SJCRH30 (cell line): ENCODE data around the gene CLASP1. TPM values are rescaled to one million over a fixed set of nuclear protein-coding genes. Genes with fewer than 3 reads are reported as not detected.
"Not testable (repeated sequence)": the region's sequence is repeated elsewhere in the genome, so short reads cannot be mapped to it uniquely, and the experiment has no call there.

Experiments used
- DNase-seq, 2 experiments: peaks; one replicate each; pipeline ENCODE4 v3.0.0-alpha.2; 2015 to 2020
- H3K27ac ChIP-seq: fragments of 250-450 bp; sonication (Bioruptor Pico); 2 replicates; pipeline ENCODE4 v1.5.1; 2020; ENCODE audit warnings: mild to moderate bottlenecking, moderate library complexity
- H3K27me3 ChIP-seq: fragments of 250-450 bp; sonication (Bioruptor Pico); 2 replicates; pipeline ENCODE4 v1.5.1; 2020; ENCODE audit warnings: mild to moderate bottlenecking, moderate library complexity
- H3K36me3 ChIP-seq: fragments of 250-450 bp; sonication (Bioruptor Pico); 2 replicates; pipeline ENCODE4 v1.5.1; 2020; ENCODE audit warnings: mild to moderate bottlenecking, moderate library complexity
- H3K4me1 ChIP-seq: fragments of 250-450 bp; sonication (Bioruptor Pico); 2 replicates; pipeline ENCODE4 v1.5.1; 2020; ENCODE audit warnings: mild to moderate bottlenecking, moderate library complexity
- H3K4me3 ChIP-seq: fragments of 250-450 bp; sonication (Bioruptor Pico); 2 replicates; pipeline ENCODE4 v1.5.1; 2020; ENCODE audit warnings: mild to moderate bottlenecking, moderate library complexity
- H3K9me3 ChIP-seq: fragments of 250-450 bp; sonication (Bioruptor Pico); replicated peaks from 2 replicates; pipeline ENCODE4 v1.5.1; 2020; ENCODE audit warnings: mild to moderate bottlenecking, moderate library complexity
- total RNA-seq: library from RNA; depleted of rRNA; stranded (reverse); fragments of >200 nt; shearing (Covaris generic); gene quantifications from 2 replicates; pipeline ENCODE4 v1.2.3, GENCODE V29; 2014

CLASP1 gene
- total RNA-seq, 1 experiment from 2014 or later: 53.8 TPM

DNA sequence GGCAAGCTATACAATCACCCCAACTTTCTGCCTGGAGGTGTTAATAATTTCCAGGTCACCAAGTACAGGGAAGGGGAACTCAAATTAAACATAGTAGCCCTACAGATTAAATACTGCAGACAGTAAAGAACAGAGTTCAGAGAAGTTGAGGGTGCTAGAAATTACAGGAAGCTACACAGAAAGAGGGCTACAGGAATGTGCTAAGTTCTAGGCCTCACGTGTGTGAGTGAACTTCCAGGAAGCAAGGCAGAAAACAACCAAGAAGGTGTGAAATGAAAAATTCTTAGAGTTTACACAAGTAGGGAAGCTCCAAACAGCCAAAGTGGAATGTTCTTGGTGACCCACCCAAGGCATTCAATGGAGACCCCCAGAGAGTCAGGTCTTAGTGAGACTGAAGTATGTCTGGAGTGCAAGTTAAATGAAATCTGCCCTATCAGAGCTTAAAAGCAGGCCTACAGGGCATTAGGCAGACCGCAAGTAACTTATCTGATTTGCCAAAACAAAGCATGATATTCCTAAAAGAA lies 176.7 kb downstream of the CLASP1 start:
- H3K27ac ChIP-seq: peak overlapping the region; percentile 8; the same call in 1 of the 2 replicates

GRCh38 chr2:121471532-121472469 lies 177.5 kb downstream of the CLASP1 start:
- DNase-seq: no peak
- no peak overlapping the region for H3K4me3 ChIP-seq
- peak overlapping the region; percentile 8; the same call in 1 of the 2 replicates for H3K27ac ChIP-seq
- H3K27me3 ChIP-seq: no peaks in the 10 kb centered on the region
- peaks cover 29% of the 10 kb centered on the region for H3K36me3 ChIP-seq
- 0 out of 2 replicates have a peak, but pooled peaks cover 4% of the 10 kb centered on the region for H3K9me3 ChIP-seq
- H3K4me1 ChIP-seq: peaks cover 13% of the 10 kb centered on the region; the same call in 1 of the 2 replicates

More for the DNA sequence above, 176.7 kb downstream of the CLASP1 start:
- Histone ChIP-seq H3K36me3 (peaks cover 22% of the 10 kb centered on the region), H3K4me1 (peaks cover 13% of the 10 kb centered on the region; the same call in 1 of the 2 replicates), H3K27me3 (no peaks in the 10 kb centered on the region), H3K9me3 (0 out of 2 replicates have a peak, but pooled peaks cover 4% of the 10 kb centered on the region), H3K4me3 (no peak overlapping the region)
- DNase-seq: no peak

DNA sequence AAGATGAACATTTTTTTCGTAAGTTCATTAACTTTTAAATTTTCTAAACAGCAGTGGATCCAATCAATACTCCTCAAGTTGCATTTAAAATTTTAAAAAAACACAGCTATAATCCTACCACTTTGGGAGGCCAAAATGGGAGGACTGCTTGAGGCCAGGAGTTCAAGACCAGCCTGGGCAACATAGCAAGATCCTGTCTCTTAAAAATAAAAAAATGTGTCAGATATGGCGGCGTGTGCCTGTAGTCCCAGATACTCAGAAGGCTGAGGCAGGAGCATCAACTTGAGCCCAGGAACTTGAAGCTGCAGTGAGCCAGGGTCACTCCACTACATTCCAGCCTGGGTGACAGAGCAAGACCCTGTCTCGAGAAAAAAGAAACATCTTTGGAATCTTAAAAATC lies 178.3 kb downstream of the CLASP1 start:
- DNase-seq: no peak
- Histone ChIP-seq H3K4me3 (no peak overlapping the region), H3K36me3 (peaks cover 37% of the 10 kb centered on the region), H3K27me3 (no peaks in the 10 kb centered on the region), H3K9me3 (0 out of 2 replicates have a peak, but pooled peaks cover 4% of the 10 kb centered on the region), H3K4me1 (peaks cover 13% of the 10 kb centered on the region; the same call in 1 of the 2 replicates), H3K27ac (no peak overlapping the region)

GRCh38 chr2:121469356-121469755 lies 179.9 kb downstream of the CLASP1 start:
- no peak for DNase-seq
- no peak overlapping the region for H3K27ac ChIP-seq
- peaks cover 41% of the 10 kb centered on the region for H3K36me3 ChIP-seq
- no peak overlapping the region for H3K4me3 ChIP-seq
- 0 out of 2 replicates have a peak, but pooled peaks cover 4% of the 10 kb centered on the region for H3K9me3 ChIP-seq
- peaks cover 13% of the 10 kb centered on the region; the same call in 1 of the 2 replicates for H3K4me1 ChIP-seq
- H3K27me3 ChIP-seq: no peaks in the 10 kb centered on the region

DNA sequence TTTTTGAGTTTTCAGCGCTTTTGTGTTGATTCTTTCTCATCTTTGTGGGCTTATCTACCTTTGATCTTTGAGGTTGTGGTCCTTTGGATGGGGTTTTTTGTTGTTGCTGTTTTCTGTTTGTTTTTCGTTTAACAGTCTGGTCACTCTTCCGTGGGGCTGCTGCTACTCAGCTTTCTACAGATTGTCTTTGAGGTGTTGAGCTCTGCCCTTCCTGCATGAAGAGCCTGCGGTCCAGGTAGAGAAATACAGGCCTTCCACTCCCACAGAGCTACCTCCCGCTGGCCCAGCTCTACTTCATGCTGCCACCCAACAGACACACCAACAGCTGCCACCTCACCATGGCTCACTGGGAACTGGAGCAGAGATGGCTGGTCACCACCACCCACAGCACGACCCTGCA lies 180.3 kb downstream of the CLASP1 start:
- no peak for DNase-seq

GRCh38 chr2:121459291-121459690 lies 190.0 kb downstream of the CLASP1 start:
- H3K4me3 ChIP-seq: no peak overlapping the region
- H3K9me3 ChIP-seq: no peaks in the 10 kb centered on the region
- no peak for DNase-seq
- H3K4me1 ChIP-seq: no peaks in the 10 kb centered on the region
- H3K36me3 ChIP-seq: peaks cover 39% of the 10 kb centered on the region
- H3K27ac ChIP-seq: no peak overlapping the region
- no peaks in the 10 kb centered on the region for H3K27me3 ChIP-seq

More for the DNA sequence above, 180.3 kb downstream of the CLASP1 start:
- no peak overlapping the region for H3K27ac ChIP-seq
- H3K9me3 ChIP-seq: 0 out of 2 replicates have a peak, but pooled peaks cover 4% of the 10 kb centered on the region
- no peak overlapping the region for H3K4me3 ChIP-seq
- peaks cover 13% of the 10 kb centered on the region; the same call in 1 of the 2 replicates for H3K4me1 ChIP-seq
- peaks cover 41% of the 10 kb centered on the region for H3K36me3 ChIP-seq
- no peaks in the 10 kb centered on the region for H3K27me3 ChIP-seq

DNA sequence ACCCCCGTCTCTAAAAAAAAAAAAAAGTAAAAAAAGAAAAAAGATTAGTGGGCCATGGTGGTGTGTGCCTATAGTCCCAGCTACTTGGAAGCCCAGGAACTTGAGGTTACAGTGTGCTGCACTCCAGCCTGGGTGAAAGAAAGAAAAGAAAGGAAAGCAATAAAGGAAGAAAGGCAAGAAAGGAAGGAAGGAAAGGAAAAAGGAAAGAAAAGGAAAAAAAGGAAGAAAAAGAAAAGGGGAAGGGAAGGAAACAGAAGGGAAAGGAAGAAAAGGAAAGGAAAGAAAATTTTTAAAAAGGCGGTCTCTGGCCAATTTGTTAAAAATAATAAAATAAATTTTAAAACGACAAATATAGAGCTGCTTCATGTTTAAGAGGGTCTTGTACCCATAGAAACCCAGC lies 192.9 kb downstream of the CLASP1 start:
- no peak overlapping the region for H3K27ac ChIP-seq
- peaks cover 31% of the 10 kb centered on the region for H3K36me3 ChIP-seq
- H3K9me3 ChIP-seq: no peaks in the 10 kb centered on the region
- no peaks in the 10 kb centered on the region for H3K4me1 ChIP-seq
- no peak overlapping the region for H3K4me3 ChIP-seq
- H3K27me3 ChIP-seq: no peaks in the 10 kb centered on the region
- DNase-seq: no peak

DNA sequence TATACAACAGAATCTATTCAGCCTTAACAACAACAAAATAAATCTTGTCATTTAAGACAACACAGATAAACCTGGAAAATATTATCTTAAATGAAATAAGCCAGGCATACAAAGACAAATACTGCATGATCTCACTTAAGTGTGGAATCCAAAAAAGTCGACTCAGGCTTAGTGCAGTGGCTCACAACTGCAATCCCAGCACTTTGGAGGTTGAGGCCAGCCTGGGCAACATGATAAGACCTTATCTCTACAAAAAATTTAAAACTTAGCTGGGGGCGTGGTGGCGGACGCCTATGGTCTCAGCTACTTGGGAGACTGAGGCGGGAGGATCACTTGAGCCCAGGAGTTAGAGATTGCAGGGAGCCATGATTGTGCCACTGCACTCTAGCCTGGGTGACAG lies 193.8 kb downstream of the CLASP1 start:
- no peaks in the 10 kb centered on the region for H3K4me1 ChIP-seq
- no peak for DNase-seq
- no peaks in the 10 kb centered on the region for H3K27me3 ChIP-seq
- H3K27ac ChIP-seq: no peak overlapping the region
- H3K9me3 ChIP-seq: no peaks in the 10 kb centered on the region
- peaks cover 37% of the 10 kb centered on the region for H3K36me3 ChIP-seq
- H3K4me3 ChIP-seq: no peak overlapping the region

DNA sequence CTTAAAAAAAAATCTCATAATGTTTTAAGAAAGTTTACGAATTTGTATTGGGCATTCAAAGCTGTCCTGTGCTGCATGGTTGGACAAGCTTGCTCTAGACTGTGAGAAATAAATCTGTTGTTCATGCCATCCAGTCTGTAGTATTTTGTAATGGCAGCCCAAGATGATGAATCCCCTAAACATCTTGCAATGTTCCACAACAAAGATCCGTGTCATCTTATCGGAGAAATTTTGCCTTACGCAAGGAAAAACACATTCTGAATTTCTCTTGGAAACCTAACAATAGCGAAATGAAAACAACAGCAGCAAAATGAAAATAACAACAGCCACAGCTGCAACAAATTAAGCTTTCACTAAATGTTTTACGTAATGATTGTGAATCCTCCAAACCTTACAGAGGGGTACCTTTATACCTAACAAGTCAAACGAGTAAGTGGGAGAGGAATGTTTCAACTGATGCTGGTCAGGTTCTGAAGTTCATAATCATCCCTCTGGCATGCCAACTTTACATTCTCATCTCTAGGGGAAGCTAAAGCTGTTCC lies 194.6 kb downstream of the CLASP1 start:
- Histone ChIP-seq H3K27ac (no peak overlapping the region), H3K9me3 (no peaks in the 10 kb centered on the region), H3K36me3 (peaks cover 43% of the 10 kb centered on the region), H3K4me3 (no peak overlapping the region), H3K4me1 (no peaks in the 10 kb centered on the region), H3K27me3 (no peaks in the 10 kb centered on the region)
- DNase-seq: no peak

GRCh38 chr2:121451398-121451797 lies 197.9 kb downstream of the CLASP1 start:
- Histone ChIP-seq H3K4me1 (no peaks in the 10 kb centered on the region), H3K27ac (no peak overlapping the region), H3K27me3 (no peaks in the 10 kb centered on the region), H3K9me3 (no peaks in the 10 kb centered on the region), H3K4me3 (no peak overlapping the region), H3K36me3 (peaks cover 47% of the 10 kb centered on the region)
- DNase-seq: no peak

GRCh38 chr2:121450301-121450700 lies 199.0 kb downstream of the CLASP1 start:
- H3K27me3 ChIP-seq: no peaks in the 10 kb centered on the region
- no peaks in the 10 kb centered on the region for H3K9me3 ChIP-seq
- H3K4me3 ChIP-seq: no peak overlapping the region
- DNase-seq: no peak
- H3K27ac ChIP-seq: no peak overlapping the region
- H3K4me1 ChIP-seq: no peaks in the 10 kb centered on the region
- peaks cover 54% of the 10 kb centered on the region for H3K36me3 ChIP-seq

GRCh38 chr2:121446647-121447241 lies 202.5 kb downstream of the CLASP1 start:
- Histone ChIP-seq H3K27ac (no peak overlapping the region), H3K27me3 (no peaks in the 10 kb centered on the region)
- DNase-seq: no peak

GRCh38 chr2:121442889-121443288 lies 206.4 kb downstream of the CLASP1 start:
- Histone ChIP-seq H3K36me3 (peaks cover 43% of the 10 kb centered on the region), H3K4me1 (no peaks in the 10 kb centered on the region), H3K27me3 (no peaks in the 10 kb centered on the region), H3K9me3 (no peaks in the 10 kb centered on the region), H3K27ac (no peak overlapping the region), H3K4me3 (no peak overlapping the region)
- DNase-seq: no peak

More at GRCh38 chr2:121446647-121447241, 202.5 kb downstream of the CLASP1 start:
- H3K4me1 ChIP-seq: no peaks in the 10 kb centered on the region
- no peaks in the 10 kb centered on the region for H3K9me3 ChIP-seq
- H3K36me3 ChIP-seq: peaks cover 50% of the 10 kb centered on the region
- H3K4me3 ChIP-seq: no peak overlapping the region

GRCh38 chr2:121438290-121438689 lies 211.0 kb downstream of the CLASP1 start:
- not testable (repeated sequence) for H3K4me1 ChIP-seq, H3K27ac ChIP-seq, DNase-seq, H3K4me3 ChIP-seq, H3K9me3 ChIP-seq, H3K27me3 ChIP-seq
- peaks cover 17% of the 10 kb centered on the region for H3K36me3 ChIP-seq
